NCI-H345 treated with DMSO at 0.1 percent for 48 hours (cell line): ENCODE results near the gene ATP4A.

Experiments used
- DNase-seq: peaks from one replicate; lab custom pipeline; 2025; ENCODE audit not compliant: unreplicated experiment; lab: John Stamatoyannopoulos, UW

ATP4A gene

DNA sequence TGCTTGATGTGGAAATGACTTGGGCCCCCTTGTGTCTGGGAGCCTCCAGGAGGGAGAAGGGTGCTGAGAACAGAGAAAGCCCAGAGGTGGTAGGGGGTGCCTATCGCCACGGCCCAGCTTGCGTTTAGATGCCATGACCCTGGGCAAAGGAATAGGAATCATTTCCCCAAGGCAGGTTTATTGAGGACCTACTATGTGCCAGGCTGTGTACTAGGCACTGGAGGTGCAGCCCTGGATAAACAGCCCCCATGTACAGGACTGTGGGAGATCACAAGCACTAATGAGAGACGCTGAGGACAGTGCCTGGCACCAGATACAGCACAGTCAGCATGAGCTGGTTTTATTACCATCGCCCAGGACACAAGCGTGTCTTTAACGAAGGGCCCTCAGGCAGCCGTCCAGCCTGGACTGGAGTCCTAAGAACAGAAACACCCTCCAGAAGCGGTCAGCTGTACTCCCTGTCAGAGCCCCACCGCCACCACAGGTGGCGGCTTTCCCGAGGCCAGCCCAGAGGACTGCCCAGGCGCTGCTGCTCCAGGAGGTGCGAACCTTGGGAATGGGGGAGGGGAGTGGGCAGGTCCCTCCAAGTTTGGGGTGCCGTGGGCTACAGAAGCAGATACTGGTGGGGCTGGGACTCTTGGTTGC, 13.5 kb downstream of the ATP4A start:
- no peak for DNase-seq

DNA sequence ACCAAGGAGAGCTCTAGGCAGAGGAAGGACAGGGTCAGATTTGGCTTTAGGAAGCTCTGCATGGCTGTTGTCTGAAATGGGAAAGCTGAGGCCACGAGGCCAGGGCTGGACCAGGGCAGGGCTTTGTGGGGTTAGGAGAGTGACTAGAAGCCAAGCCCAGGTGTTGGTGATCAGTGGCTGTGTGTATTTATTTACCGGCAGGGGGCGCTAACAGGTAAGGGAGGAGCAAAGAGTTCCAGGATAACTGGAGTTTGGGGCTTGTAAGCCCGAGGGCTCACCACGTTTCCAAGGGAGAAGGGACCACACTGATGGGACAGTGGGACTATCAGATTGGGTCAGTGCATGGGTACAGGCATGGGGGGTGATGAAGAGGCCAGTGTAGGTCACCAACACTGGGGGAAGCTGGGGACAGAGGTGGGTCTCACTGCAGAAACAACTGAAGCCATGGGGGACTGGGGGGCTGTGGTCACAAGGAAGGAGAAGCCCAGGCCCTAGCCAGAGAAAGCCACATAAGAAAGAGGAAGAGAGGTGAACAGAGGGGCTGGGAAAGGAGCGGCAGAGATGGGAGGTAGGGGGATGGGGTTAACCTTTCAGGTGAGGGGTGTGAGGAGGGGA, 14.2 kb downstream of the ATP4A start:
- peak; percentile 85 for DNase-seq

DNA sequence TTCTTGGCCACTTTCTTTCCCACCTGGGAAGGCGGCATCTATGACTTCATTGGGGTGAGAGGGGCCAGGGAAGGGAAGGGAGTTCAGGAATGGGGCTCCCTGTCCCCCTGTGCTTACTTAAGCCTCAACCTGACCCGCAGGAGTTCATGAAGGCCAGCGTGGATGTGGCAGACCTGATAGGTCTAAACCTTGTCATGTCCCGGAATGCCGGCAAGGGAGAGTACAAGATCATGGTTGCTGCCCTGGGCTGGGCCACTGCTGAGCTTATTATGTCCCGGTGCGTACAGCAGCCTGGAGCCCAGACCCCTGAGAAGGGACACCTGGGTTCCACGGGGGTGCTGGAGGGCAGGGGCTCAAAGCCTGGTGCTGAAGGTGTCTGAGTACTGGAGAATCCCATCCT, 16.9 kb downstream of the ATP4A start:
- DNase-seq, result no peak

DNA sequence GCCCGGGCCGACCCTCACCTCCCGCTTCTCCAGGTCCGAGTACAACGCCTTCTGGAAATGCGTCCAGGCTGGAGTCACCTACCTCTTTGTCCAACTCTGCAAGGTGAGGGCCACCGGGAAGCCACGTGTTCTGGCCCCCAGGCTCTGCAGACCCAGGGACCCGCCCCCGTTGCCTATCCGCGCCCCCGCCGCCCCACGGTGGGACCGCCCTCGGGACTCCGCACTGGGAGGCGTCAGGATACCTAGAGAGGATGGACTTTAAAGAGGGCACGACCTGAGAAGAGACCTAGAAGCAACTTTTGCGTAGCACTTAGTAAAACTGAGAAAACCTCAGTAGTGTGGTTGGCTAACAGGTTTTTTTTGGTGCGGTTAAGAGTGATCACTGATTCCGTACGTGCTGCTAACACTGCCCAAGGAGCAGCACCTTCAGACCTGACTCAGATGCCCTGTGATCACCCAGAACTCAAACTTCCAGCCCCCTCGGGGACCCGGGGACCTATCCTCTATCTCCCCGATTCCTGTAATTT, 17.5 kb downstream of the ATP4A start:
- DNase-seq, result peak; percentile 57

DNA sequence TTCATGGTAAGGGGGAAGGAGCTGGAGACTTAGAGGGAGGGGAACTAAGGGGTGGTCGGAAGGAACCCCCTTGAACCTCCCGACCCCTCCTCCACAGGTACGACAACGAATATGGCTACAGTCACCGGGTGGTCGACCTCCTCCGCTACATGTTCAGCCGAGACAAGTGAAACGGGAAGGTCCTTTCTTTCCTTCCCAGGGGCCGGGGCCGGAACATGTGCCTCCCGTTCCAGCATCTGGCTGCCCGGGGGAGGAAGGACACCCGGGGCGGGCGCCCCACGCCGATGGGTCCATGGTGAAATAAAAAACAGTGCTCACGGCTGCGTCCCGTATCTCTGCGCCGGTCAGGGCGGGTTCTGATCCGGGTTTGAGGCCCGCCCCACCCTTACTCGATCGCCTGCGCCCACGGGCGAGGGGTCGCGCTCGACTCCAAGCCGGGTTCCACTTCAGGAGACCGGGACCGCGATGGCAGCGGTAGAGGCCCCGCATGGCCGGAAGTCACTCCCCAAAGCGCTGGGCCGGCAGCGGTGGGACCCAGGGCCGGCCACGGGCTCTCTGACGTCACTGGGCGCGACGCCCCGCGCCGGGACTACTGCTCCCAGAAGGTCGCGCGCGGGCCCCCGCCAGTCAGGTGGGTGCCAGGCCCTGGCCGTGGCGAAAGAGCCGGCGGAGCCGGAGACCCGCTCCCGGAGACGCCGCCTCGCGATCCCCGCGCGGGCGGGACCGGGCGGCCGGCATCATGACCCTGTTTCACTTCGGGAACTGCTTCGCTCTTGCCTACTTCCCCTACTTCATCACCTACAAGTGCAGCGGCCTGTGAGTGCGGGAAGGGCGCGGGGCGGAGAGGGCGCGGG, 18.2 kb downstream of the ATP4A start, which contains the start of gene TMEM147:
Gene TMEM147, plus strand, starts transcription at position 626 of the 854 bp plus-strand sequence. Its CDS starts 114 bp downstream, at position 740.
- peak; percentile 95 for DNase-seq

DNA sequence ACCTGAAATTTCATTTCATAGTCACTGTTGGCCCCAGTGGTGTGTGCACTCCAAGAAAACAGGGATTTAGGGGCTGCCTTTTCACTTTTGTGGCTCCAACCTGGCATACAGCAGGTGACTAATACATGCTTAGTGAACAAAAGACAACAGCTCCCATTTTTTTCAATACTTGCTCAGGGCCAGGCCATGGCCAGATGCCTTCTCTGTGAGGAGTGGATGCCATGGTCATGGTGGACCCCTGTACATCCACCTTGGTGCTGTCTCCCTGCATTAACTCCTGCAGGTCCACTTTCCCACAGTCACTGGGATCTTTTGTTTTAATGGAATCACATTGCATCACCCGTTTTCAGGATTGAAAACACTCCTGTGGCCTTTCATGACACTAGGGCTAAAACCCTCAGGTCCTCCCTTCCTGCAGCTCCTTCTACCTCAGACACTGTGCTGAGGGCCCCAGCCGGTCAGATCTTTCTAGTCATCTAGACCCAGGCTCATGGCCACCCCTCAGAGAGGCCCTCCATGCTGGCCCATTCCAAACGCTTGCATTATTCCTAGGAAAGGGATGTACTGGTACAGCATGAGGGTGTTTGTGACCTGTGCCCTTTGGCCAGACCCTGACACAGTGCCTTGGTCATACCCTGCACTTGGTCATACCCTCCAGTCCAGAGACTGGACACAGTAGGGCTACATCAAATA, 19.2 kb downstream of the ATP4A start:
- DNase-seq, result no peak

DNA sequence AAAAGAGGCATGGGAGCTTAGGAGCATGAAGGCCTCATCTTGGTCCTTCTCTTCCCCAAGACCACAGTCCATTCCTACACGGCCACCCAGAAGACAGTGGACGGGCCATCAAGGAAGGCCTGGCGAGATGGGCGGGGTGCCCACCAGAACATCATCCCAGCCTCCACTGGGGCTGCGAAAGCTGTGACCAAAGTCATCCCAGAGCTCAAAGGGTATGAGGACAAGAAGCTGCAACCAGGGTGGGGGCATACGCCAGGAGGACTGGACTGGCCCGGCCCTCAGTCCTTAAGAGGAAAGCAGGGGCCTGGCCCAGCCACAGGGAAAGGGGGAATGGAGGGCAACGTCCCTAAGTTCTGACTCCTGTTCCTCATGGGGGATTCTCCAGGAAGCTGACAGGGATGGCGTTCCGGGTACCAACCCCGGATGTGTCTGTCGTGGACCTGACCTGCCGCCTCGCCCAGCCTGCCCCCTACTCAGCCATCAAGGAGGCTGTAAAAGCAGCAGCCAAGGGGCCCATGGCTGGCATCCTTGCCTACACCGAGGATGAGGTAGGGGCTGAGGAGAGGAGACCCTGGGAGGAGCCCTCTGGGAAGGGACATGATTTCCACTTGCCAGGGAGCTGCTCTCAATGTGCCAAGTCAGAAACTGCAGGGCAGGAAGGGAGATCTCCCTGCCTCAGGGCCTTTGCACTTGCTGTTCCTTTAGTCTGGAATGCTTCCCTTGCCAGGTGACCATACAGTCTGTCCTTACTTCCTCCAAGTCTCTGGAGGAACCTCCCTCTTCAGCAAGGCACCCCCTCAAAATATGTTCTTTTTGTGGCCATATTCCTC, 20.0 kb downstream of the ATP4A start:
- no peak for DNase-seq

DNA sequence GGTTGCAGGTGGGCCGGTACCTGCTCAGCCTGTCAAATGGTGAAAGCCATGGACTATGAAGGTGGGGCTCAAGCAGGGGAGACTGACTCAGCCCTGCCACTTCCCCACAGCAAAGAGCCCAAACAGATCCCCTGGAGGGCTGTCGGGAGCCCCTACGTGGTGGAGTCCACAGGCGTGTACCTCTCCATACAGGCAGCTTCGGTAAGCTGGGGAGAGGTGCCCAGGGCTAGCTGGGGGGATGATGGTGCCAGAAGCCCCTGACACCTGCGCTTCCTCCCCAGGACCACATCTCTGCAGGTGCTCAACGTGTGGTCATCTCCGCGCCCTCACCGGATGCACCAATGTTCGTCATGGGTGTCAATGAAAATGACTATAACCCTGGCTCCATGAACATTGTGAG, 21.2 kb downstream of the ATP4A start:
- DNase-seq, result no peak

DNA sequence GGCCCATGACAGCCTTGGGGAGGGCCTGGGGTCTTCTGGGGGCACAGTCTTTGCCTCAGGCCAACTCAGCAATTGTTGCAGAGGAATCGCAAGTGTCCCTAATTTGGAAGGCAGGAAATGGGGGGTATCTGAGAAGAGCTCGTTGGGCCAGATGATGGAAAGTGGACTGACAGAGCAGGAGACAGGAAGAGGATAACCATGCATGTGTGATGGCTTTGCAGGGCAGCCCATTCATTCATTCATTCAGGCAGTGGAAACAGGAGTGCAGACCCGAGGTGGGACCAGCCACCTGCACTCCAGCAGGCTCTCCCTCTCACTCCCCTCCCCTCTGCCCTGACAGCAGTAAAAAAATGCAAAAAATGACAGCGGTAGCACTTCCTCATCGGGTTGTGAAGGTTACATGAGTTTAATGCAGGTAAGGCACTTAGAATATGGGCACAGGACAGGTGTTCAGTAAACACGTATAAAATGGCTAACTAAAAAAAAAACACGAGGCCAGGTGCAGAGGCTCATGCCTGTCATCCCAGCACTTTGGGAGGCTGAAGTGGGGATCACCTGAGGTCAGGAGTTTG, 23.0 kb downstream of the ATP4A start:
- DNase-seq, result no peak

DNA sequence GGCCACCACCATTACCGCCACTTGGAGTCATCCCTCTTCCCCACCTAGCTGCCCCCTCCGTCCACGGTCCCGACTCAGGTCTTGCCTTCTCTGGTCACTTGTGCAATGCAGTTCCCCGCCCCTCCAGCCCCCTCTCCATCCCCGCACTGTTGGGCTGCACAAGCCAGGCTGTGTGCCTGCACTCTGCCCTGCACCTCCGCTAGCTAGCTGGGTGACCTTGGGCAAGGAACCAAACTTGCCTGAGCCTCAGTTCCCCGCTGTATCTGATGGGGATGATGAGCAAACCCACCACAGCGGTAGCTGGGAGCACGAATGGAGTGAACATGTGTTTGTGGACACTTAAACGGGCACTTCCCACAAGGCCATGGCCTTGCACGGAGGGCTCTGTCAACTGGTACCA, 23.6 kb downstream of the ATP4A start:
- DNase-seq, result no peak

DNA sequence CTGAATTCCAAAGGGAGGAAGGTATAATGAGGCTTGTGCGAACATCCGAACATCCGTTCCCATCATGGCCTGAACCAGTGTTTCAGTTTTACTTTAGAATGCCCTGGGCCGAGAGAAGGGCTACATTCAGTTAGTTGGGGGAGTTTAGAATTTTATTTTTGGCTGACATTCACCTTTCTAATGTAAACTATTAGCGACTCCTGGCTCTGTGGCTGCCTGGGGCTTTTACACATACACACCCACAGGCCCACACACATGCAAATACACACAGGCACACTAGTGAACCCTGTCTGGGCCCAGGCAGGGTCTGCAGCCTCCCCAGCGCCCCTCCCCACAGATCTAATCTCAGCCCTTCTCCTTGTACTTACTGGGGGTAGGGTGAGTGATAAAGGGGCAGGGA, 24.1 kb downstream of the ATP4A start:
- no peak for DNase-seq

DNA sequence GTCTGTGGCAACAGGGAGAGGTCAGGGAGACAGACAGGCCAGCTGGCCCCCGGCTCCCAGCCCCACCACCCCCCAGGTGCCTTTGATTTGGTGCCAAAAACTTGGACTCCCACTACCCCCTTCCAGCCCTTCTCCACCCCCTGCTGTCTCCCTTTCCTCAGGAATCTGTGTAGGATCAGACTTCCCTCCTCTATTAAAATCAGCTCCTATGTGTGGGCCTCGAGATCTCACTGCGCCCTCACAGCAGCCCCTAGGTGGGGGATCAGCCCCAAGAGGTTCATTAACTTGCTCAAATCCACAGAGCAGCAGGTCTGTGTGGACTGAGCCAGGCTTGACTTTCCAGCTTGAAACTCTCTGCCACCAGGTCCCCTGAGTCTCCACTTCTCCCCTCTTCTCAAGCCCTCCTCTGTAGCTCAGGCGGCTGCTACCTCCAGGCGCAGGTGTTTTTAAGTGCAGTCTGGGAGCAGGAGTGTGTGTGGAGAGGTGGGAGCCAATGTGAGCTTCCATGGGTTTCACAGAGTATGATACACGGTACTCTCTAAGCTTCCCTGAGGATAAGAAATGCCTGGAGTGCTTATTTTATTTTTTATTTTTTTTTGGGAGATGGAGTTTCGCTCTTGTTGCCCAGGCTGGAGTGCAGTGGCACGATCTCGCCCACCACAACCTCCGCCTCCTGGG, 28.5 kb downstream of the ATP4A start:
- peak; percentile 46 for DNase-seq

DNA sequence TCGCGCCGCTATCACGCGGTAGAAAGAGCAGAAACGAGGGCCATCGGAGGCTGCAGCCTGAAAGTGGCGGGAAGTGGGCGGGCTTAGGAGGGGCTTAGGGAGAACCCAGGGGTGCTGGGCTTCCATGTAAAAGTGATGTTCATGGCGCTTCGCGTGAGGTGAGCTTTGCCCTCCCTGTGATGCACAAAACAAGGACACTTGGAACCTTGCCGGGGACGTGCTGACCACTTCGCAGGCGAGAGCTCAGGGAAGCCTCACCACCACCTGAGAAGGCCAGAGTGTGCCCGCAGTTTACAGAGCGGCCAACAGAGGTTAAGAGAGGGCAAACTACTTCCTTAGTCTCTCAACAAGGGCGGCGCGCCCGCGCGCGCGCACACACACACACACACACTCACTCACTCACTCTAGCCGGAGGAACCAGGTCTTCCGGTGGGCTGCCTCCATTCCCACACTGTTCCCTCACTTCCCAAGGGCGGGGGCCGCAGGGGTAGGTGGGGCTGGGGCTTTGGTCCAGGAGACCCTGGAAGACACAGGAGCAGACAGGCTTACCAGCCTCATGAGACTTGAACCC, 29.6 kb downstream of the ATP4A start:
- DNase-seq, result no peak

DNA sequence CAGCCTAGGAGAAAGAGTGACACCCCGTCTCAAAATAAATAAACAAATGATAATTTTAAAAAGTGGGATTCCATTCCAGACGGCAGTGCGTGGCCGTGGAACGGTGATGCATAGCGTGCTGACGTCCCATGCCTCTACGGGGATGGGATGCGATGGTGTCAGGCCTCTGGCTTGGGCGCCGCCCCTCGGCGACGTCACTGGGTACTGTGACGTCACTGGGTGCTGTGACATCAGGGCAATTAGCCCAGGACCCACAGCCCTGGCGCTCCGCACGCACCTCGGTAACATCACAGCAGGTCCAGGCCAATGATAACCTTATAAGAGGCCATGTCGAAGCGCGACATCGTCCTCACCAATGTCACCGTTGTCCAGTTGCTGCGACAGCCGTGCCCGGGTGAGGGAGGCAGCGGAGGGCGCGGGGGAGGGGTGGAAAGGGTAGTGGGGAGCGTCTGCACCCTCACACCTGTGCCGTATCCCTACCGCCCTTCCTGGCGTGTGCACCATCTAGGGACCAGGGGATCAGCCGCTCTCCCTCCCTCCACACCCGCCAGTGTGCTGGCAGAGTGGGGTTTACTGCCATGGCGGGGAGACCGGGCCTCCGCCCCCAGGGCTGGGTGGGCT, 30.1 kb downstream of the ATP4A start, which contains the start of gene GAPDHS:
Gene GAPDHS, plus strand, starts transcription at position 256 of the 621 bp plus-strand sequence. Its CDS starts 72 bp downstream, at position 328.
- DNase-seq, result no peak

DNA sequence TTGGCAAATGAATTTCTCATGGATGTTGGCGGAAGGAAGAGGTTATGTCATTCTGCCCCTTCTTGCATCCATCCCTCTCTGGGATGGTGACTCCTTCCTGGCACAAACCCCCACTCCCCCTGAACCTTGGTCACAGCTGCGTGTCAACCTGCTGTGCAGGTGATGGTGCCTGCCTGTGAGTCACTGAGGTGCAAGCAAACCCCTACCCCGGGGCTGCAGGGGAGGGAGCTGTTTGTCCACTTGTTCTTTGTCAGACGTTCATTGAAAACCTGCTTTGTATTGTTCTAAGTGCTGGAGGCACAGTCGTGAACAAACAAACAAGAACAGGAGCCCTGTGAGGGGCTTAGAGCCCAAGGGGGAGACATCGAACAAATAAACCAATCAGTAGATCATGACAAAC, 32.2 kb downstream of the ATP4A start:
- DNase-seq, result peak; percentile 97

DNA sequence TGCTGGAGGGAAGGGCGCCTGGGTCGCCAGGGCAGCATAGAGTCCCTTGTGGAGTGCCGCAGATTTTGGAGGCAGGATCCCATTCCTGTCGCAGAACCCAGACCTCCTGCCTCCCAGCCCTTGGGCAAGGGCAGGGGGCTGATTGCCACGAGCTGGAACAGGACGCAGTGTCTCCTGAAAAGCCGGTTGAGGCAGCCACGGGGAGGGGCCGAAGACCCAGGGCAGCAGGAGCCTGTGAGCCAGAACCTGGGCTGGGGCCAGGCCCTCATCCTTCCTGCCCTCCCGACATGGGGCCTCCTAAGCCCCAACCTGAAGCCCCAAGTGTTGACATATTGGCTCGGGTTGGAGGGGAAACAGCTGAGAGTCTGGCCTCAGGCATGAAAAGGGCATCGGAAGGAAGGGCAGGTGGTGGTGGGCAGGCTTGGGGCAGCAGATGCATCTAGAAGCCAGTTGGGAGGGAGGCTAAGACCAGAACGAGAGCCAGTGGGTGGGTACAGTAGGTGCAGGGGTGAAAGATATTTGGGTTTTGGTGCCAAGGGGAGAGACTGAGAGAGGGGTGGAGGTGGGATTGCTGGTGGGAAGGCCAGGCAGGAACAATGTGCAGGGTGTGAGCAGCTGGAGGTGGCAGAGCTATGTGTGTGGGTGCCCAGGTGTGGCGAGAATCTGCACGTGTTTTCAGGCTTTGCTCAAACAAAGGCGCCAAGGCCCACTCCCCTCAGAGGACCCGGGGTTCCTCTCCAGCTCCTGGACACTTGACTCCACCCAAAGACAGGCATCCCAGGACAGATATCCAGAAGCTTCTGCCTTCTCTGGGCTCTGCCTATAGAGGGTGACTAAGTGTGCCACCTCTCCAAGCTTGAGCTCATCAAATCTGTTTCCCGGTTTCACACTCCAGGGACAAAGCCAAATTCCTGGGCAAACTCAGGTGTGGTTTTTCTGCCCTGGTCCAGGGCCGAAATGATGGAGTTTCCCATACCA, 33.9 kb downstream of the ATP4A start:
- no peak for DNase-seq
